Measurements from ENCODE around the gene YIPF2. TPM values are rescaled to one million over a fixed set of nuclear protein-coding genes. Genes with fewer than 3 reads are reported as not detected.
"Not testable (repeated sequence)": the region's sequence is repeated elsewhere in the genome, so short reads cannot be mapped to it uniquely, and the experiment has no call there.

YIPF2 gene
- 70.3 TPM for total RNA-seq (ENCODE audit: insufficient read depth, low replicate concordance)

- peak; percentile 100 for DNase-seq (ENCODE audit: low spot score)
Measured at GRCh38 chr19:10928563-10929401, at the start of gene YIPF2, which contains the start of gene TIMM29. YIPF2 (minus strand) TSS chr19:10928639; CDS start chr19:10928410, 229 bp downstream. TIMM29 (plus strand) TSS chr19:10928811; CDS start chr19:10928823, 12 bp downstream.

- DNase-seq (ENCODE audit: low spot score), result no peak
Measured at GRCh38 chr19:10977742-10978092, 49.3 kb upstream of the YIPF2 start.

GRCh38 chr19:10976131-10976892, 47.9 kb upstream of the YIPF2 start:
- DNase-seq (ENCODE audit: low spot score), result no peak

- DNase-seq (ENCODE audit: low spot score), result peak; percentile 77
Measured at GRCh38 chr19:10975374-10976130, 47.1 kb upstream of the YIPF2 start.

GRCh38 chr19:10971107-10971726, 42.8 kb upstream of the YIPF2 start:
- no peak for DNase-seq (ENCODE audit: low spot score)

- no peak for DNase-seq (ENCODE audit: low spot score)
Measured at GRCh38 chr19:10968527-10969135, 40.2 kb upstream of the YIPF2 start.

GRCh38 chr19:10966809-10967208, 38.4 kb upstream of the YIPF2 start:
- no peak for DNase-seq (ENCODE audit: low spot score)

- no peak for DNase-seq (ENCODE audit: low spot score)
Measured at GRCh38 chr19:10965398-10965797, 37.0 kb upstream of the YIPF2 start.

- DNase-seq (ENCODE audit: low spot score), result no peak
Measured at GRCh38 chr19:10964903-10965302, 36.5 kb upstream of the YIPF2 start.

- DNase-seq (ENCODE audit: low spot score), result no peak
Measured at GRCh38 chr19:10963865-10964264, 35.4 kb upstream of the YIPF2 start.

- DNase-seq (ENCODE audit: low spot score), result no peak
Measured at GRCh38 chr19:10962863-10963262, 34.4 kb upstream of the YIPF2 start.

- DNase-seq (ENCODE audit: low spot score), result peak; percentile 33
Measured at GRCh38 chr19:10961073-10961860, 32.8 kb upstream of the YIPF2 start.

GRCh38 chr19:10960314-10961072, 32.1 kb upstream of the YIPF2 start, which contains the start of gene SMARCA4:
SMARCA4 (plus strand) TSS chr19:10961030; CDS start chr19:10984152, 23,122 bp downstream.
- DNase-seq (ENCODE audit: low spot score), result peak; percentile 98

GRCh38 chr19:10959277-10959968, 31.0 kb upstream of the YIPF2 start:
- not testable (repeated sequence) for DNase-seq (ENCODE audit: low spot score)

GRCh38 chr19:10952809-10953208, 24.4 kb upstream of the YIPF2 start:
- DNase-seq (ENCODE audit: low spot score), result no peak

- DNase-seq (ENCODE audit: low spot score), result no peak
Measured at GRCh38 chr19:10946958-10947657, 18.7 kb upstream of the YIPF2 start.

- DNase-seq (ENCODE audit: low spot score), result no peak
Measured at GRCh38 chr19:10945264-10945663, 16.8 kb upstream of the YIPF2 start.

GRCh38 chr19:10943412-10943811, 15.0 kb upstream of the YIPF2 start:
- not testable (repeated sequence) for DNase-seq (ENCODE audit: low spot score)

Data from umbilical cord (tissue), 2 donors.